ENCODE measurements around the gene TP53I11.

The TP53I11 gene

GRCh38 chr11:44955015-44955738 is 4.5 kb upstream of the TP53I11 start:
- no peak for FAIRE-seq

- no peak for FAIRE-seq
Measured at GRCh38 chr11:44954051-44954906, 3.6 kb upstream of the TP53I11 start.

- no peak for FAIRE-seq
Measured at GRCh38 chr11:44952500-44953260, 2.0 kb upstream of the TP53I11 start.

- no peak for FAIRE-seq
Measured at GRCh38 chr11:44952082-44952481, 1.4 kb upstream of the TP53I11 start.

GRCh38 chr11:44950031-44950624 is 555 bp downstream of the TP53I11 start:
- no peak for FAIRE-seq

GRCh38 chr11:44949160-44950030 is 1.3 kb downstream of the TP53I11 start:
- no peak for FAIRE-seq

GRCh38 chr11:44948155-44948554 is 2.5 kb downstream of the TP53I11 start:
- no peak for FAIRE-seq

- FAIRE-seq = no peak
Measured at GRCh38 chr11:44947114-44947513, 3.6 kb downstream of the TP53I11 start.

- no peak for FAIRE-seq
Measured at GRCh38 chr11:44946263-44946662, 4.4 kb downstream of the TP53I11 start.

- FAIRE-seq = no peak
Measured at GRCh38 chr11:44945666-44946065, 5.0 kb downstream of the TP53I11 start.

- no peak for FAIRE-seq
Measured at GRCh38 chr11:44944853-44945235, 5.8 kb downstream of the TP53I11 start.

- FAIRE-seq = no peak
Measured at GRCh38 chr11:44944181-44944852, 6.4 kb downstream of the TP53I11 start.

GRCh38 chr11:44943696-44944095 is 7.0 kb downstream of the TP53I11 start:
- FAIRE-seq = no peak

GRCh38 chr11:44943118-44943517 is 7.6 kb downstream of the TP53I11 start:
- FAIRE-seq = no peak

GRCh38 chr11:44942029-44942955 is 8.4 kb downstream of the TP53I11 start:
- no peak for FAIRE-seq

GRCh38 chr11:44941259-44942021 is 9.2 kb downstream of the TP53I11 start:
- FAIRE-seq = no peak

- FAIRE-seq = no peak
Measured at GRCh38 chr11:44940835-44941234, 9.8 kb downstream of the TP53I11 start.

- no peak for FAIRE-seq
Measured at GRCh38 chr11:44940404-44940803, 10.3 kb downstream of the TP53I11 start.

- FAIRE-seq = no peak
Measured at GRCh38 chr11:44939673-44940395, 10.8 kb downstream of the TP53I11 start.

Measured in TTC549 (cell line).